ENCODE results near the gene OR4L1.

DNA sequence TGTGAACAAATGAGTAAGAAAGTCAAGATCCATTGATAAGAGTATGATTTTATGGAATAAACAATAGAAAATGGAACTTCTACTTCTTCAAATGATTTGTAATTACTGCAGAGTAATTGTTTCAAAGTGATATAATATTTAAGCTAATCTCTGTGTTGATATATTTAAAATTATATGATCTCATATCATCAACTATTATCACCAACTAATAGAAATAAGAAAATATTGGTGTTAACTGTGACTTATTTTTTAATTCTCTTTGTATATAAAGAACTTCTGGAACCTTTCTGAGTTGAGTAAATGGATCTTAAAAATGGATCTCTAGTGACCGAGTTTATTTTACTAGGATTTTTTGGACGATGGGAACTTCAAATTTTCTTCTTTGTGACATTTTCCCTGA is at the start of gene OR4L1:
- no peak for TF ChIP-seq MYC (IDR thresholded peaks at IDR 0.05; ENCODE audit: low read depth, low read length)
- TF ChIP-seq, protein P1, sequence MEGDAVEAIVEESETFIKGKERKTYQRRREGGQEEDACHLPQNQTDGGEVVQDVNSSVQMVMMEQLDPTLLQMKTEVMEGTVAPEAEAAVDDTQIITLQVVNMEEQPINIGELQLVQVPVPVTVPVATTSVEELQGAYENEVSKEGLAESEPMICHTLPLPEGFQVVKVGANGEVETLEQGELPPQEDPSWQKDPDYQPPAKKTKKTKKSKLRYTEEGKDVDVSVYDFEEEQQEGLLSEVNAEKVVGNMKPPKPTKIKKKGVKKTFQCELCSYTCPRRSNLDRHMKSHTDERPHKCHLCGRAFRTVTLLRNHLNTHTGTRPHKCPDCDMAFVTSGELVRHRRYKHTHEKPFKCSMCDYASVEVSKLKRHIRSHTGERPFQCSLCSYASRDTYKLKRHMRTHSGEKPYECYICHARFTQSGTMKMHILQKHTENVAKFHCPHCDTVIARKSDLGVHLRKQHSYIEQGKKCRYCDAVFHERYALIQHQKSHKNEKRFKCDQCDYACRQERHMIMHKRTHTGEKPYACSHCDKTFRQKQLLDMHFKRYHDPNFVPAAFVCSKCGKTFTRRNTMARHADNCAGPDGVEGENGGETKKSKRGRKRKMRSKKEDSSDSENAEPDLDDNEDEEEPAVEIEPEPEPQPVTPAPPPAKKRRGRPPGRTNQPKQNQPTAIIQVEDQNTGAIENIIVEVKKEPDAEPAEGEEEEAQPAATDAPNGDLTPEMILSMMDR (IDR thresholded peaks at IDR 0.05; ENCODE audit: extremely low read depth in 1 of 2, insufficient read depth in 1 of 2, low read depth in 1 of 2, low read length in 2 of 2): no peak
- no peak for TF ChIP-seq POLR2A (IDR thresholded peaks at IDR 0.05; ENCODE audit: low read depth, low read length)
- no peak for TF ChIP-seq EZH2 (IDR thresholded peaks at IDR 0.05; ENCODE audit: borderline replicate concordance, low read depth, low read length, severe bottlenecking)
- no peak for TF ChIP-seq MAX (IDR thresholded peaks at IDR 0.05; ENCODE audit: insufficient read depth, insufficient read length)
- no peak for TF ChIP-seq JUN (IDR thresholded peaks at IDR 0.05; ENCODE audit: borderline replicate concordance, insufficient read depth, insufficient read length, low read depth)

Data from endothelial cell of umbilical vein (primary cell).